K562 (cell line): ENCODE results near the gene GUK1. TPM values are rescaled to one million over a fixed set of nuclear protein-coding genes. Genes with fewer than 3 reads are reported as not detected.

Experiments used
- CBX3 ChIP-seq, 2 experiments: IDR thresholded peaks; 1 replicate in 1 of 2; 2 replicates in 1 of 2; pipeline ENCODE4 v1.6.1; 2012; ENCODE audit warnings: inconsistent platforms in 2 of 2, low read length in 2 of 2, borderline replicate concordance in 1 of 2, control low read depth in 1 of 2
- FIP1L1 ChIP-seq: fragments of 200-400 bp; formaldehyde crosslinking; IDR thresholded peaks from 2 replicates; pipeline ENCODE4 v1.6.1; 2018; ENCODE audit warnings: mild to moderate bottlenecking, low read depth, low read length; ENCODE audit not compliant: poor library complexity, severe bottlenecking
- FOXK1 ChIP-seq: sonication (generic); formaldehyde crosslinking; IDR thresholded peaks from 2 replicates; pipeline ENCODE4 v1.8.0; 2022; ENCODE audit warnings: missing genetic modification reagents, mild to moderate bottlenecking, borderline replicate concordance
- HNRNPK ChIP-seq: fragments of 200-400 bp; formaldehyde crosslinking; IDR thresholded peaks from one replicate; pipeline ENCODE4 v1.6.1; 2018; ENCODE audit warnings: mild to moderate bottlenecking, low read depth, low read length; ENCODE audit not compliant: poor library complexity, severe bottlenecking
- KAT2B ChIP-seq: IDR thresholded peaks from one replicate; pipeline ENCODE4 v1.6.1; 2012; ENCODE audit warnings: low read depth, mild to moderate bottlenecking, control low read depth, inconsistent platforms, low read length, moderate library complexity
- KAT7 ChIP-seq: sonication (generic); formaldehyde crosslinking; IDR thresholded peaks from 2 replicates; pipeline ENCODE4 v1.8.0; 2022; ENCODE audit warnings: missing genetic modification reagents, mild to moderate bottlenecking, borderline replicate concordance
- KAT8 ChIP-seq: fragments of 450-650 bp; IDR thresholded peaks from 2 replicates; pipeline ENCODE4 v1.6.1; 2016; ENCODE audit warnings: low read depth, mild to moderate bottlenecking
- KLF16 ChIP-seq: IDR thresholded peaks from 2 replicates; pipeline ENCODE4 v1.6.1; 2016; ENCODE audit warnings: antibody characterized with exemption
- LCOR ChIP-seq: sonication (generic); formaldehyde crosslinking; IDR thresholded peaks from 2 replicates; pipeline ENCODE4 v1.8.0; 2022; ENCODE audit warnings: mild to moderate bottlenecking, missing genetic modification reagents
- NCOA2 ChIP-seq, 2 experiments: fragments of 450-650 bp; IDR thresholded peaks; 2 replicates each; pipeline ENCODE4 v1.6.1; 2018; ENCODE audit warnings: mild to moderate bottlenecking in 2 of 2, moderate library complexity in 1 of 2; ENCODE audit not compliant: partially characterized antibody in 2 of 2
- NELFE ChIP-seq: IDR thresholded peaks from 2 replicates; pipeline ENCODE4 v1.6.1; 2011; ENCODE audit warnings: mild to moderate bottlenecking; ENCODE audit not compliant: insufficient read depth, insufficient read length
- PKNOX1 ChIP-seq: fragments of 450-650 bp; IDR thresholded peaks from 2 replicates; pipeline ENCODE4 v1.6.1; 2016
- POLR2G ChIP-seq: fragments of 200-400 bp; formaldehyde crosslinking; IDR thresholded peaks from 2 replicates; pipeline ENCODE4 v1.6.1; 2017; ENCODE audit warnings: low read depth, mild to moderate bottlenecking, antibody characterized with exemption, low read length, moderate library complexity
- PTRF ChIP-seq: fragments of 450-650 bp; IDR thresholded peaks from 2 replicates; pipeline ENCODE4 v1.6.1; 2016; ENCODE audit warnings: mild to moderate bottlenecking, missing genetic modification characterization, missing compliant biosample characterization
- SREBF2 ChIP-seq: sonication (generic); formaldehyde crosslinking; IDR thresholded peaks from 2 replicates; pipeline ENCODE4 v1.4.0; 2020; ENCODE audit warnings: mild to moderate bottlenecking, missing genetic modification reagents
- TCF7 ChIP-seq: sonication (generic); IDR thresholded peaks from 2 replicates; pipeline ENCODE4 v1.6.1; 2016; ENCODE audit warnings: antibody characterized with exemption, borderline replicate concordance
- TOE1 ChIP-seq, 2 experiments: fragments of 450-650 bp in 1 of 2; sonication (generic) in 1 of 2; formaldehyde crosslinking in 1 of 2; IDR thresholded peaks; 2 replicates each; pipeline versions ENCODE4 v1.7.1 to v1.8.0; 2016 to 2022; ENCODE audit warnings: borderline replicate concordance in 2 of 2, mild to moderate bottlenecking in 2 of 2, antibody characterized with exemption in 1 of 2, inconsistent platforms in 1 of 2, low read depth in 1 of 2, missing genetic modification reagents in 1 of 2, moderate library complexity in 1 of 2
- ZEB2 ChIP-seq: fragments of 450-650 bp; IDR thresholded peaks from 2 replicates; pipeline ENCODE4 v1.6.1; 2016
- ZNF12 ChIP-seq: sonication (generic); formaldehyde crosslinking; IDR thresholded peaks from 2 replicates; pipeline ENCODE4 v1.4.0; 2020; ENCODE audit warnings: mild to moderate bottlenecking, missing genetic modification reagents
- ZNF174 ChIP-seq: fragments of 250-450 bp; sonication (Bioruptor Pico); IDR thresholded peaks from 2 replicates; pipeline ENCODE4 v1.4.0; 2020; ENCODE audit warnings: mild to moderate bottlenecking
- ZNF589 ChIP-seq: fragments of 200-800 bp; sonication (Bioruptor generic); IDR thresholded peaks from 2 replicates; pipeline ENCODE4 v1.6.1; 2016; ENCODE audit warnings: low read depth, missing genetic modification characterization, missing compliant biosample characterization
- ZNF639 ChIP-seq, 2 experiments: fragments of 200-800 bp in 1 of 2; sonication (Bioruptor generic) in 1 of 2; sonication (generic) in 1 of 2; formaldehyde crosslinking in 1 of 2; IDR thresholded peaks in 1 of 2; conservative IDR thresholded peaks in 1 of 2; 2 replicates each; pipeline versions ENCODE4 v1.5.0 to v1.6.1; 2016 to 2020; ENCODE audit warnings: missing compliant biosample characterization in 1 of 2, missing genetic modification characterization in 1 of 2, missing genetic modification reagents in 1 of 2
- ZNF696 ChIP-seq: fragments of 250-450 bp; sonication (Bioruptor Pico); conservative IDR thresholded peaks from 2 replicates; pipeline ENCODE4 v1.4.0; 2020; ENCODE audit warnings: mild to moderate bottlenecking, moderate library complexity
- ZNF707 ChIP-seq: fragments of 250-450 bp; sonication (Bioruptor Pico); conservative IDR thresholded peaks from 2 replicates; pipeline ENCODE4 v1.8.0; 2022; ENCODE audit warnings: inconsistent platforms, mild to moderate bottlenecking, moderate library complexity
- ZNF780A ChIP-seq: fragments of 250-450 bp; sonication (Bioruptor Pico); IDR thresholded peaks from 2 replicates; pipeline ENCODE4 v1.5.0; 2021; ENCODE audit warnings: mild to moderate bottlenecking
- polyA plus RNA-seq, 8 experiments: library from polyadenylated mRNA; depleted of rRNA in 4 of 8; stranded (reverse) in 5 of 8; unstranded in 3 of 8; fragments of >200 nt; fragmentation: Nextera tagmentation in 2 of 8; fragmentation: Illumina TruSeq in 1 of 8; extraction: Ambion mirVana in 2 of 8; extraction: Trizol in 1 of 8; gene quantifications; 2 replicates each; pipeline versions ENCODE4 v1.2.1 to v1.2.3, GENCODE V29; 2011 to 2014; ENCODE audit warnings: inconsistent platforms in 1 of 8, missing spikeins in 1 of 8
- total RNA-seq, 7 experiments: library from RNA; depleted of rRNA in 6 of 7; stranded (reverse); fragments of >200 nt in 6 of 7; fragmentation: Illumina TruSeq in 2 of 7; extraction: Trizol in 2 of 7; gene quantifications; 2 replicates each; pipeline versions ENCODE4 v1.2.1 to v1.2.3, GENCODE V29; 2011 to 2021; ENCODE audit warnings: low replicate concordance in 1 of 7

The GUK1 gene
- total and polyA plus RNA-seq, 9 of the 15 experiments (the other 6 are each of a cell fraction or from before 2014, with no cell fraction given): 7.0 to 331 (median 132) TPM

- TF ChIP-seq SREBF2 (CRISPR knock-in tag) (no peak), KLF16 (no peak), KAT7 (peak; percentile 44; the same call in 1 of the 2 replicates), PTRF (peak; percentile 37; the same call in 1 of the 2 replicates), LCOR (CRISPR knock-in tag) (no peak), POLR2G (no peak), NELFE (no peak), HNRNPK (no peak), ZNF707 (no peak), FOXK1 (CRISPR knock-in tag) (0 out of 2 replicates have a peak, but pooled peaks have one; percentile 33), KAT8 (no peak), ZNF639 (CRISPR knock-in tag; conservative IDR thresholded peaks at IDR 0.05 in 1 of 2, IDR thresholded peaks at IDR 0.05 in 1 of 2) (0 out of 4 replicates have a peak, but pooled peaks of 1 of the 2 experiments have one; percentile 30), ZNF780A (CRISPR knock-in tag) (no peak), ZNF696 (CRISPR knock-in tag) (no peak), TOE1 (IDR thresholded peaks at IDR 0.05; ENCODE audit: borderline replicate concordance) (peak; percentile 10; the same call in 1 of the 2 replicates), TOE1 (CRISPR knock-in tag; IDR thresholded peaks at IDR 0.05; ENCODE audit: borderline replicate concordance, low read depth) (no peak), TCF7 (no peak), ZNF12 (CRISPR knock-in tag) (no peak), ZNF174 (CRISPR knock-in tag) (no peak), KAT2B (no peak), CBX3 (IDR thresholded peaks at IDR 0.05; ENCODE audit: borderline replicate concordance in 1 of 2, low read length in 2 of 2) (no peak), PKNOX1 (0 out of 2 replicates have a peak, but pooled peaks have one; percentile 8), ZNF589 (CRISPR knock-in tag) (peak; percentile 79; the same call in 1 of the 2 replicates), FIP1L1 (no peak), NCOA2 (IDR thresholded peaks at IDR 0.05; ENCODE audit: partially characterized antibody in 2 of 2) (no peak), ZEB2 (0 out of 2 replicates have a peak, but pooled peaks have one; percentile 14)
These were observed 30.1 kb upstream of the GUK1 start (continued) for GRCh38 chr1:228109962-228110488.
